GM19372 (cell line): ENCODE results near the gene HYI.
"Not testable (repeated sequence)": the region's sequence is repeated elsewhere in the genome, so short reads cannot be mapped to it uniquely, and the experiment has no call there.

ENCODE experiments used
- ATAC-seq: cut with Tn5 transposase; IDR thresholded peaks from one replicate; pipeline ENCODE4 v1.9.1; 2021; ENCODE audit warnings: mild to moderate bottlenecking, low read depth, moderate library complexity; ENCODE audit not compliant: unreplicated experiment

The HYI gene

GRCh38 chr1:43453442-43454269 lies at the start of gene HYI:
Gene HYI, minus strand, starts transcription at chr1:43453931. Its CDS starts 138 bp downstream, at chr1:43453793.
- ATAC-seq = no peak

GRCh38 chr1:43501806-43502205 lies 48.1 kb upstream of the HYI start:
- ATAC-seq = not testable (repeated sequence)

- no peak for ATAC-seq
Observed at GRCh38 chr1:43499898-43500297, 46.2 kb upstream of the HYI start.

- no peak for ATAC-seq
Observed at GRCh38 chr1:43495204-43495603, 41.5 kb upstream of the HYI start.

GRCh38 chr1:43493661-43494450 lies 40.1 kb upstream of the HYI start:
- no peak for ATAC-seq

GRCh38 chr1:43492826-43493225 lies 39.1 kb upstream of the HYI start:
- no peak for ATAC-seq

- no peak for ATAC-seq
Observed at GRCh38 chr1:43491061-43491460, 37.3 kb upstream of the HYI start.

- no peak for ATAC-seq
Observed at GRCh38 chr1:43488165-43488564, 34.4 kb upstream of the HYI start.

GRCh38 chr1:43484367-43484766 lies 30.6 kb upstream of the HYI start:
- ATAC-seq = no peak

GRCh38 chr1:43482215-43482614 lies 28.5 kb upstream of the HYI start:
- no peak for ATAC-seq

- no peak for ATAC-seq
Observed at GRCh38 chr1:43481491-43481890, 27.8 kb upstream of the HYI start.

GRCh38 chr1:43479414-43479813 lies 25.7 kb upstream of the HYI start:
- ATAC-seq = no peak

GRCh38 chr1:43477716-43478115 lies 24.0 kb upstream of the HYI start:
- no peak for ATAC-seq

- not testable (repeated sequence) for ATAC-seq
Observed at GRCh38 chr1:43475611-43476401, 22.1 kb upstream of the HYI start.

GRCh38 chr1:43473463-43473862 lies 19.7 kb upstream of the HYI start:
- no peak for ATAC-seq

- not testable (repeated sequence) for ATAC-seq
Observed at GRCh38 chr1:43472463-43473151, 18.9 kb upstream of the HYI start.

- no peak for ATAC-seq
Observed at GRCh38 chr1:43472087-43472462, 18.3 kb upstream of the HYI start.

- no peak for ATAC-seq
Observed at GRCh38 chr1:43469932-43470331, 16.2 kb upstream of the HYI start.

- no peak for ATAC-seq
Observed at GRCh38 chr1:43468414-43468813, 14.7 kb upstream of the HYI start.

GRCh38 chr1:43466403-43466802 lies 12.7 kb upstream of the HYI start:
- no peak for ATAC-seq
